WTC11 (cell line): ENCODE data around the gene IL23A.

ENCODE experiments used
- CBFB ChIP-seq: sonication (generic); formaldehyde crosslinking; IDR thresholded peaks from 2 replicates; pipeline ENCODE4 v1.8.1; 2022; ENCODE audit warnings: mild to moderate bottlenecking, low read depth, missing genetic modification reagents
- FOXJ3 ChIP-seq: sonication (generic); formaldehyde crosslinking; IDR thresholded peaks from 2 replicates; pipeline ENCODE4 v1.9.0; 2021; ENCODE audit warnings: missing genetic modification reagents, mild to moderate bottlenecking, borderline replicate concordance
- IRF2 ChIP-seq: sonication (generic); formaldehyde crosslinking; IDR thresholded peaks from 2 replicates; pipeline ENCODE4 v1.8.0; 2022; ENCODE audit warnings: low read depth, missing genetic modification reagents, borderline replicate concordance
- JUN ChIP-seq: sonication (generic); formaldehyde crosslinking; IDR thresholded peaks from 2 replicates; pipeline ENCODE4 v1.8.0; 2023; ENCODE audit warnings: mild to moderate bottlenecking, missing genetic modification reagents
- TF ChIP-seq, protein P1 (sequence below): sonication (generic); formaldehyde crosslinking; IDR thresholded peaks from 2 replicates; pipeline ENCODE4 v1.8.0; 2022; ENCODE audit warnings: missing genetic modification reagents
- TF ChIP-seq, protein P2 (sequence below): fragments of 200-600 bp; IDR thresholded peaks from 2 replicates; pipeline ENCODE4 v1.8.0; 2022; ENCODE audit warnings: antibody characterized with exemption
- TF ChIP-seq, protein P3 (sequence below): sonication (generic); formaldehyde crosslinking; conservative IDR thresholded peaks from 2 replicates; pipeline ENCODE4 v1.8.1; 2022; ENCODE audit warnings: mild to moderate bottlenecking, missing genetic modification reagents
- TF ChIP-seq, protein P4 (sequence below): sonication (generic); formaldehyde crosslinking; IDR thresholded peaks from 2 replicates; pipeline ENCODE4 v1.8.0; 2022; ENCODE audit warnings: mild to moderate bottlenecking, missing genetic modification reagents
- TF ChIP-seq, protein P5 (sequence below): sonication (generic); formaldehyde crosslinking; IDR thresholded peaks from 2 replicates; pipeline ENCODE4 v1.8.1; 2023; ENCODE audit warnings: mild to moderate bottlenecking, missing genetic modification reagents, borderline replicate concordance
- TF ChIP-seq, protein P6 (sequence below): sonication (generic); formaldehyde crosslinking; IDR thresholded peaks from 2 replicates; pipeline ENCODE4 v1.8.0; 2023; ENCODE audit warnings: missing genetic modification reagents
- TF ChIP-seq, protein P7 (sequence below): sonication (generic); formaldehyde crosslinking; IDR thresholded peaks from 2 replicates; pipeline ENCODE4 v1.8.1; 2023; ENCODE audit warnings: mild to moderate bottlenecking, missing genetic modification reagents, moderate library complexity
- TF ChIP-seq, protein P8 (sequence below): sonication (generic); formaldehyde crosslinking; IDR thresholded peaks from 2 replicates; pipeline ENCODE4 v1.8.1; 2022; ENCODE audit warnings: low read depth, mild to moderate bottlenecking, moderate library complexity, missing genetic modification reagents, borderline replicate concordance

DNA sequence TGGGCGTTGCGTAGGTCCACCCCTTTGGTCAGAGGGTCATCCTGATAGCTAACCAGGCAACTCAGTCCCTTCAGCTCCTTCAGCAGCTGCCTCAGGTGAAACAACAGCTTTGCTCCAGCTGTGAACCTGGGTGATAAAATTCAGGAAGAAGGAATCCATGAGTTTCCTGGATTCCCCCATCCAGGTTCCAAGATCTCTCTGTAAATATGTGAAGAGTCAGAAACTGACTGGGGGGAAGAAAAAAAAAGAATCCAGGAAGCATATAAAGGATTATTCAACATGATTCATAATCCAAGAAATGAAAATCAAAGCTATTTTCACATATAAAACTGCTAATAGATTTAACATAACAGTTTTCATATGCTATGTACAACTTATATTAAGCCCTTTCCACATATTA is 12.6 kb downstream of the IL23A start:
- no peak for TF ChIP-seq FOXJ3
- TF ChIP-seq, protein P1, sequence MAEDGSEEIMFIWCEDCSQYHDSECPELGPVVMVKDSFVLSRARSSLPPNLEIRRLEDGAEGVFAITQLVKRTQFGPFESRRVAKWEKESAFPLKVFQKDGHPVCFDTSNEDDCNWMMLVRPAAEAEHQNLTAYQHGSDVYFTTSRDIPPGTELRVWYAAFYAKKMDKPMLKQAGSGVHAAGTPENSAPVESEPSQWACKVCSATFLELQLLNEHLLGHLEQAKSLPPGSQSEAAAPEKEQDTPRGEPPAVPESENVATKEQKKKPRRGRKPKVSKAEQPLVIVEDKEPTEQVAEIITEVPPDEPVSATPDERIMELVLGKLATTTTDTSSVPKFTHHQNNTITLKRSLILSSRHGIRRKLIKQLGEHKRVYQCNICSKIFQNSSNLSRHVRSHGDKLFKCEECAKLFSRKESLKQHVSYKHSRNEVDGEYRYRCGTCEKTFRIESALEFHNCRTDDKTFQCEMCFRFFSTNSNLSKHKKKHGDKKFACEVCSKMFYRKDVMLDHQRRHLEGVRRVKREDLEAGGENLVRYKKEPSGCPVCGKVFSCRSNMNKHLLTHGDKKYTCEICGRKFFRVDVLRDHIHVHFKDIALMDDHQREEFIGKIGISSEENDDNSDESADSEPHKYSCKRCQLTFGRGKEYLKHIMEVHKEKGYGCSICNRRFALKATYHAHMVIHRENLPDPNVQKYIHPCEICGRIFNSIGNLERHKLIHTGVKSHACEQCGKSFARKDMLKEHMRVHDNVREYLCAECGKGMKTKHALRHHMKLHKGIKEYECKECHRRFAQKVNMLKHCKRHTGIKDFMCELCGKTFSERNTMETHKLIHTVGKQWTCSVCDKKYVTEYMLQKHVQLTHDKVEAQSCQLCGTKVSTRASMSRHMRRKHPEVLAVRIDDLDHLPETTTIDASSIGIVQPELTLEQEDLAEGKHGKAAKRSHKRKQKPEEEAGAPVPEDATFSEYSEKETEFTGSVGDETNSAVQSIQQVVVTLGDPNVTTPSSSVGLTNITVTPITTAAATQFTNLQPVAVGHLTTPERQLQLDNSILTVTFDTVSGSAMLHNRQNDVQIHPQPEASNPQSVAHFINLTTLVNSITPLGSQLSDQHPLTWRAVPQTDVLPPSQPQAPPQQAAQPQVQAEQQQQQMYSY (CRISPR knock-in tag), result no peak
- TF ChIP-seq, protein P2, sequence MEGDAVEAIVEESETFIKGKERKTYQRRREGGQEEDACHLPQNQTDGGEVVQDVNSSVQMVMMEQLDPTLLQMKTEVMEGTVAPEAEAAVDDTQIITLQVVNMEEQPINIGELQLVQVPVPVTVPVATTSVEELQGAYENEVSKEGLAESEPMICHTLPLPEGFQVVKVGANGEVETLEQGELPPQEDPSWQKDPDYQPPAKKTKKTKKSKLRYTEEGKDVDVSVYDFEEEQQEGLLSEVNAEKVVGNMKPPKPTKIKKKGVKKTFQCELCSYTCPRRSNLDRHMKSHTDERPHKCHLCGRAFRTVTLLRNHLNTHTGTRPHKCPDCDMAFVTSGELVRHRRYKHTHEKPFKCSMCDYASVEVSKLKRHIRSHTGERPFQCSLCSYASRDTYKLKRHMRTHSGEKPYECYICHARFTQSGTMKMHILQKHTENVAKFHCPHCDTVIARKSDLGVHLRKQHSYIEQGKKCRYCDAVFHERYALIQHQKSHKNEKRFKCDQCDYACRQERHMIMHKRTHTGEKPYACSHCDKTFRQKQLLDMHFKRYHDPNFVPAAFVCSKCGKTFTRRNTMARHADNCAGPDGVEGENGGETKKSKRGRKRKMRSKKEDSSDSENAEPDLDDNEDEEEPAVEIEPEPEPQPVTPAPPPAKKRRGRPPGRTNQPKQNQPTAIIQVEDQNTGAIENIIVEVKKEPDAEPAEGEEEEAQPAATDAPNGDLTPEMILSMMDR, result no peak
- TF ChIP-seq, protein P3, sequence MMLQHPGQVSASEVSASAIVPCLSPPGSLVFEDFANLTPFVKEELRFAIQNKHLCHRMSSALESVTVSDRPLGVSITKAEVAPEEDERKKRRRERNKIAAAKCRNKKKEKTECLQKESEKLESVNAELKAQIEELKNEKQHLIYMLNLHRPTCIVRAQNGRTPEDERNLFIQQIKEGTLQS (CRISPR knock-in tag), result no peak
- TF ChIP-seq JUN (CRISPR knock-in tag), result no peak
- TF ChIP-seq, protein P4, sequence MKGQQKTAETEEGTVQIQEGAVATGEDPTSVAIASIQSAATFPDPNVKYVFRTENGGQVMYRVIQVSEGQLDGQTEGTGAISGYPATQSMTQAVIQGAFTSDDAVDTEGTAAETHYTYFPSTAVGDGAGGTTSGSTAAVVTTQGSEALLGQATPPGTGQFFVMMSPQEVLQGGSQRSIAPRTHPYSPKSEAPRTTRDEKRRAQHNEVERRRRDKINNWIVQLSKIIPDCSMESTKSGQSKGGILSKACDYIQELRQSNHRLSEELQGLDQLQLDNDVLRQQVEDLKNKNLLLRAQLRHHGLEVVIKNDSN (CRISPR knock-in tag), result no peak
- TF ChIP-seq, protein P5, sequence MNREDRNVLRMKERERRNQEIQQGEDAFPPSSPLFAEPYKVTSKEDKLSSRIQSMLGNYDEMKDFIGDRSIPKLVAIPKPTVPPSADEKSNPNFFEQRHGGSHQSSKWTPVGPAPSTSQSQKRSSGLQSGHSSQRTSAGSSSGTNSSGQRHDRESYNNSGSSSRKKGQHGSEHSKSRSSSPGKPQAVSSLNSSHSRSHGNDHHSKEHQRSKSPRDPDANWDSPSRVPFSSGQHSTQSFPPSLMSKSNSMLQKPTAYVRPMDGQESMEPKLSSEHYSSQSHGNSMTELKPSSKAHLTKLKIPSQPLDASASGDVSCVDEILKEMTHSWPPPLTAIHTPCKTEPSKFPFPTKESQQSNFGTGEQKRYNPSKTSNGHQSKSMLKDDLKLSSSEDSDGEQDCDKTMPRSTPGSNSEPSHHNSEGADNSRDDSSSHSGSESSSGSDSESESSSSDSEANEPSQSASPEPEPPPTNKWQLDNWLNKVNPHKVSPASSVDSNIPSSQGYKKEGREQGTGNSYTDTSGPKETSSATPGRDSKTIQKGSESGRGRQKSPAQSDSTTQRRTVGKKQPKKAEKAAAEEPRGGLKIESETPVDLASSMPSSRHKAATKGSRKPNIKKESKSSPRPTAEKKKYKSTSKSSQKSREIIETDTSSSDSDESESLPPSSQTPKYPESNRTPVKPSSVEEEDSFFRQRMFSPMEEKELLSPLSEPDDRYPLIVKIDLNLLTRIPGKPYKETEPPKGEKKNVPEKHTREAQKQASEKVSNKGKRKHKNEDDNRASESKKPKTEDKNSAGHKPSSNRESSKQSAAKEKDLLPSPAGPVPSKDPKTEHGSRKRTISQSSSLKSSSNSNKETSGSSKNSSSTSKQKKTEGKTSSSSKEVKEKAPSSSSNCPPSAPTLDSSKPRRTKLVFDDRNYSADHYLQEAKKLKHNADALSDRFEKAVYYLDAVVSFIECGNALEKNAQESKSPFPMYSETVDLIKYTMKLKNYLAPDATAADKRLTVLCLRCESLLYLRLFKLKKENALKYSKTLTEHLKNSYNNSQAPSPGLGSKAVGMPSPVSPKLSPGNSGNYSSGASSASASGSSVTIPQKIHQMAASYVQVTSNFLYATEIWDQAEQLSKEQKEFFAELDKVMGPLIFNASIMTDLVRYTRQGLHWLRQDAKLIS (CRISPR knock-in tag), result no peak
- TF ChIP-seq CBFB (CRISPR knock-in tag), result no peak
- TF ChIP-seq, protein P6, sequence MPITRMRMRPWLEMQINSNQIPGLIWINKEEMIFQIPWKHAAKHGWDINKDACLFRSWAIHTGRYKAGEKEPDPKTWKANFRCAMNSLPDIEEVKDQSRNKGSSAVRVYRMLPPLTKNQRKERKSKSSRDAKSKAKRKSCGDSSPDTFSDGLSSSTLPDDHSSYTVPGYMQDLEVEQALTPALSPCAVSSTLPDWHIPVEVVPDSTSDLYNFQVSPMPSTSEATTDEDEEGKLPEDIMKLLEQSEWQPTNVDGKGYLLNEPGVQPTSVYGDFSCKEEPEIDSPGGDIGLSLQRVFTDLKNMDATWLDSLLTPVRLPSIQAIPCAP (CRISPR knock-in tag), result no peak
- no peak for TF ChIP-seq IRF2
- TF ChIP-seq, protein P7, sequence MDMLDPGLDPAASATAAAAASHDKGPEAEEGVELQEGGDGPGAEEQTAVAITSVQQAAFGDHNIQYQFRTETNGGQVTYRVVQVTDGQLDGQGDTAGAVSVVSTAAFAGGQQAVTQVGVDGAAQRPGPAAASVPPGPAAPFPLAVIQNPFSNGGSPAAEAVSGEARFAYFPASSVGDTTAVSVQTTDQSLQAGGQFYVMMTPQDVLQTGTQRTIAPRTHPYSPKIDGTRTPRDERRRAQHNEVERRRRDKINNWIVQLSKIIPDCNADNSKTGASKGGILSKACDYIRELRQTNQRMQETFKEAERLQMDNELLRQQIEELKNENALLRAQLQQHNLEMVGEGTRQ (CRISPR knock-in tag), result no peak
- TF ChIP-seq, protein P8, sequence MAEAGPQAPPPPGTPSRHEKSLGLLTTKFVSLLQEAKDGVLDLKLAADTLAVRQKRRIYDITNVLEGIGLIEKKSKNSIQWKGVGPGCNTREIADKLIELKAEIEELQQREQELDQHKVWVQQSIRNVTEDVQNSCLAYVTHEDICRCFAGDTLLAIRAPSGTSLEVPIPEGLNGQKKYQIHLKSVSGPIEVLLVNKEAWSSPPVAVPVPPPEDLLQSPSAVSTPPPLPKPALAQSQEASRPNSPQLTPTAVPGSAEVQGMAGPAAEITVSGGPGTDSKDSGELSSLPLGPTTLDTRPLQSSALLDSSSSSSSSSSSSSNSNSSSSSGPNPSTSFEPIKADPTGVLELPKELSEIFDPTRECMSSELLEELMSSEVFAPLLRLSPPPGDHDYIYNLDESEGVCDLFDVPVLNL (CRISPR knock-in tag), result no peak
